ENCODE data around the gene FRMD4A. TPM values are rescaled to one million over a fixed set of nuclear protein-coding genes. Genes with fewer than 3 reads are reported as not detected.

FRMD4A gene
- total RNA-seq, 1 donor from 2014 or later, result 236 TPM

- no peak for DNase-seq (ENCODE audit: extremely low spot score, unreplicated experiment)
- no peak overlapping the region for H3K27ac Mint-ChIP-seq (ENCODE audit: unreplicated experiment)
- H3K9me3 Mint-ChIP-seq (ENCODE audit: unreplicated experiment), result no peaks in the 10 kb centered on the region
- no peak for TF ChIP-seq CTCF (IDR thresholded peaks at IDR 0.05)
- H3K27me3 Mint-ChIP-seq (ENCODE audit: unreplicated experiment), result no peaks in the 10 kb centered on the region
- peaks cover 16% of the 10 kb centered on the region for H3K4me1 Mint-ChIP-seq (ENCODE audit: unreplicated experiment)
- peaks cover 68% of the 10 kb centered on the region for H3K36me3 Mint-ChIP-seq (ENCODE audit: unreplicated experiment)
- no peak overlapping the region for H3K4me3 Mint-ChIP-seq (ENCODE audit: unreplicated experiment)
Measured at GRCh38 chr10:13669901-13670300, 660.8 kb downstream of the FRMD4A start.

- no peaks in the 10 kb centered on the region for H3K9me3 Mint-ChIP-seq (ENCODE audit: unreplicated experiment)
- peak overlapping the region; percentile 11 for H3K27ac Mint-ChIP-seq (ENCODE audit: unreplicated experiment)
- H3K36me3 Mint-ChIP-seq (ENCODE audit: unreplicated experiment), result peaks cover 62% of the 10 kb centered on the region
- no peak for DNase-seq (ENCODE audit: extremely low spot score, unreplicated experiment)
- H3K4me3 Mint-ChIP-seq (ENCODE audit: unreplicated experiment), result no peak overlapping the region
- no peak for TF ChIP-seq CTCF (IDR thresholded peaks at IDR 0.05)
- no peaks in the 10 kb centered on the region for H3K27me3 Mint-ChIP-seq (ENCODE audit: unreplicated experiment)
- peaks cover 16% of the 10 kb centered on the region for H3K4me1 Mint-ChIP-seq (ENCODE audit: unreplicated experiment)
Measured at GRCh38 chr10:13669182-13669855, 661.4 kb downstream of the FRMD4A start.

- no peak for TF ChIP-seq CTCF (IDR thresholded peaks at IDR 0.05)
- H3K4me3 Mint-ChIP-seq (ENCODE audit: unreplicated experiment), result no peak overlapping the region
- H3K4me1 Mint-ChIP-seq (ENCODE audit: unreplicated experiment), result peaks cover 12% of the 10 kb centered on the region
- DNase-seq (ENCODE audit: extremely low spot score, unreplicated experiment), result no peak
- H3K36me3 Mint-ChIP-seq (ENCODE audit: unreplicated experiment), result peaks cover 63% of the 10 kb centered on the region
- no peaks in the 10 kb centered on the region for H3K9me3 Mint-ChIP-seq (ENCODE audit: unreplicated experiment)
- peak overlapping the region; percentile 31 for H3K27ac Mint-ChIP-seq (ENCODE audit: unreplicated experiment)
- H3K27me3 Mint-ChIP-seq (ENCODE audit: unreplicated experiment), result no peaks in the 10 kb centered on the region
Measured at GRCh38 chr10:13668126-13668525, 662.6 kb downstream of the FRMD4A start.

- TF ChIP-seq CTCF (IDR thresholded peaks at IDR 0.05), result no peak
- no peak overlapping the region for H3K27ac Mint-ChIP-seq (ENCODE audit: unreplicated experiment)
- no peaks in the 10 kb centered on the region for H3K9me3 Mint-ChIP-seq (ENCODE audit: unreplicated experiment)
- peaks cover 68% of the 10 kb centered on the region for H3K36me3 Mint-ChIP-seq (ENCODE audit: unreplicated experiment)
- H3K27me3 Mint-ChIP-seq (ENCODE audit: unreplicated experiment), result no peaks in the 10 kb centered on the region
- no peak overlapping the region for H3K4me3 Mint-ChIP-seq (ENCODE audit: unreplicated experiment)
- DNase-seq (ENCODE audit: extremely low spot score, unreplicated experiment), result no peak
- H3K4me1 Mint-ChIP-seq (ENCODE audit: unreplicated experiment), result peaks cover 8% of the 10 kb centered on the region
Measured at GRCh38 chr10:13665516-13666262, 665.0 kb downstream of the FRMD4A start.

- Mint-ChIP-seq H3K27ac (ENCODE audit: unreplicated experiment) (peak overlapping the region; percentile 85), H3K9me3 (ENCODE audit: unreplicated experiment) (no peaks in the 10 kb centered on the region), H3K4me3 (ENCODE audit: unreplicated experiment) (no peak overlapping the region), H3K4me1 (ENCODE audit: unreplicated experiment) (peaks cover 8% of the 10 kb centered on the region), H3K36me3 (ENCODE audit: unreplicated experiment) (peaks cover 51% of the 10 kb centered on the region), H3K27me3 (ENCODE audit: unreplicated experiment) (no peaks in the 10 kb centered on the region)
- TF ChIP-seq CTCF (IDR thresholded peaks at IDR 0.05), result no peak
- no peak for DNase-seq (ENCODE audit: extremely low spot score, unreplicated experiment)
Measured at GRCh38 chr10:13661256-13661655, 669.5 kb downstream of the FRMD4A start.

Measured in osteocyte (in vitro differentiated cells).